HG03039 (cell line): ENCODE results near the gene TLE2.
"Not testable (repeated sequence)": the region's sequence is repeated elsewhere in the genome, so short reads cannot be mapped to it uniquely, and the experiment has no call there.

Source experiments
- ATAC-seq: cut with Tn5 transposase; IDR thresholded peaks from one replicate; pipeline ENCODE4 v1.9.1; 2021; ENCODE audit warnings: mild to moderate bottlenecking, moderate library complexity; ENCODE audit not compliant: unreplicated experiment

The TLE2 gene

GRCh38 chr19:2987797-2988196 is 41.3 kb downstream of the TLE2 start:
- no peak for ATAC-seq

GRCh38 chr19:2986951-2987524 is 42.0 kb downstream of the TLE2 start:
- no peak for ATAC-seq

- ATAC-seq = no peak
These were observed 44.9 kb downstream of the TLE2 start for GRCh38 chr19:2984215-2984528.

GRCh38 chr19:2983351-2984214 is 45.5 kb downstream of the TLE2 start:
- no peak for ATAC-seq

GRCh38 chr19:2982983-2983350 is 46.1 kb downstream of the TLE2 start:
- no peak for ATAC-seq

- ATAC-seq = no peak
These were observed 46.5 kb downstream of the TLE2 start for GRCh38 chr19:2982561-2982960.

GRCh38 chr19:2981898-2982297 is 47.2 kb downstream of the TLE2 start:
- no peak for ATAC-seq

GRCh38 chr19:2978772-2979171 is 50.3 kb downstream of the TLE2 start:
- ATAC-seq = no peak

GRCh38 chr19:2978166-2978767 is 50.8 kb downstream of the TLE2 start:
- ATAC-seq = no peak

GRCh38 chr19:2977746-2978138 is 51.3 kb downstream of the TLE2 start:
- no peak for ATAC-seq

- ATAC-seq = peak; percentile 84
These were observed 51.9 kb downstream of the TLE2 start, which contains the start of gene TLE6 for GRCh38 chr19:2977001-2977745. Gene TLE6, plus strand, starts transcription at chr19:2977564. Its CDS starts 670 bp downstream, at chr19:2978234.

GRCh38 chr19:2976609-2977000 is 52.5 kb downstream of the TLE2 start:
- no peak for ATAC-seq

- no peak for ATAC-seq
These were observed 54.6 kb downstream of the TLE2 start for GRCh38 chr19:2974342-2975041.

GRCh38 chr19:2973229-2973628 is 55.9 kb downstream of the TLE2 start:
- no peak for ATAC-seq

GRCh38 chr19:2970201-2970835 is 58.8 kb downstream of the TLE2 start:
- ATAC-seq = no peak

- no peak for ATAC-seq
These were observed 60.0 kb downstream of the TLE2 start for GRCh38 chr19:2969104-2969504.

GRCh38 chr19:2967972-2968371 is 61.1 kb downstream of the TLE2 start:
- no peak for ATAC-seq

GRCh38 chr19:2964874-2965273 is 64.2 kb downstream of the TLE2 start:
- ATAC-seq = no peak

- not testable (repeated sequence) for ATAC-seq
These were observed 65.4 kb downstream of the TLE2 start for GRCh38 chr19:2963631-2964030.

GRCh38 chr19:2963122-2963521 is 66.0 kb downstream of the TLE2 start:
- no peak for ATAC-seq
